ENCODE results near the gene ATP8A1.
"Not testable (repeated sequence)": the region's sequence is repeated elsewhere in the genome, so short reads cannot be mapped to it uniquely, and the experiment has no call there.

ATP8A1 gene

GRCh38 chr4:42492962-42493361 lies 163.9 kb downstream of the ATP8A1 start:
- no peaks in the 10 kb centered on the region for H3K9me3 ChIP-seq (ENCODE audit: severe bottlenecking)
- H3K36me3 ChIP-seq = no peaks in the 10 kb centered on the region
- no peak for TF ChIP-seq CTCF (IDR thresholded peaks at IDR 0.05; ENCODE audit: low read depth, low read length)
- no peak overlapping the region for H3K27ac ChIP-seq
- H3K4me3 ChIP-seq (ENCODE audit: low read depth, low read length) = no peak overlapping the region
- no peak for DNase-seq
- H3K27me3 ChIP-seq (ENCODE audit: insufficient read depth, low read depth, severe bottlenecking) = no peaks in the 10 kb centered on the region

GRCh38 chr4:42490015-42490414 lies 166.9 kb downstream of the ATP8A1 start:
- no peaks in the 10 kb centered on the region for H3K36me3 ChIP-seq
- no peak for TF ChIP-seq CTCF (IDR thresholded peaks at IDR 0.05; ENCODE audit: low read depth, low read length)
- DNase-seq = no peak
- no peaks in the 10 kb centered on the region for H3K9me3 ChIP-seq (ENCODE audit: severe bottlenecking)
- H3K27me3 ChIP-seq (ENCODE audit: insufficient read depth, low read depth, severe bottlenecking) = no peaks in the 10 kb centered on the region
- no peak overlapping the region for H3K4me3 ChIP-seq (ENCODE audit: low read depth, low read length)
- H3K27ac ChIP-seq = no peak overlapping the region

GRCh38 chr4:42489095-42489494 lies 167.8 kb downstream of the ATP8A1 start:
- no peak for DNase-seq
- H3K36me3 ChIP-seq = no peaks in the 10 kb centered on the region
- H3K27me3 ChIP-seq (ENCODE audit: insufficient read depth, low read depth, severe bottlenecking) = no peaks in the 10 kb centered on the region
- no peak overlapping the region for H3K27ac ChIP-seq
- no peaks in the 10 kb centered on the region for H3K9me3 ChIP-seq (ENCODE audit: severe bottlenecking)
- TF ChIP-seq CTCF (IDR thresholded peaks at IDR 0.05; ENCODE audit: low read depth, low read length) = no peak
- no peak overlapping the region for H3K4me3 ChIP-seq (ENCODE audit: low read depth, low read length)

- Histone ChIP-seq H3K27me3 (ENCODE audit: insufficient read depth, low read depth, severe bottlenecking) (no peaks in the 10 kb centered on the region), H3K9me3 (ENCODE audit: severe bottlenecking) (no peaks in the 10 kb centered on the region), H3K4me3 (ENCODE audit: low read depth, low read length) (no peak overlapping the region), H3K27ac (no peak overlapping the region), H3K36me3 (no peaks in the 10 kb centered on the region)
- TF ChIP-seq CTCF (IDR thresholded peaks at IDR 0.05; ENCODE audit: low read depth, low read length) = no peak
- DNase-seq = no peak
These were observed 168.4 kb downstream of the ATP8A1 start for GRCh38 chr4:42488554-42488953.

- Histone ChIP-seq H3K27me3 (ENCODE audit: insufficient read depth, low read depth, severe bottlenecking) (no peaks in the 10 kb centered on the region), H3K36me3 (no peaks in the 10 kb centered on the region), H3K9me3 (ENCODE audit: severe bottlenecking) (no peaks in the 10 kb centered on the region), H3K27ac (no peak overlapping the region), H3K4me3 (ENCODE audit: low read depth, low read length) (no peak overlapping the region)
- no peak for TF ChIP-seq CTCF (IDR thresholded peaks at IDR 0.05; ENCODE audit: low read depth, low read length)
- DNase-seq = no peak
These were observed 168.8 kb downstream of the ATP8A1 start for GRCh38 chr4:42488114-42488513.

GRCh38 chr4:42487230-42487629 lies 169.7 kb downstream of the ATP8A1 start:
- no peak for TF ChIP-seq CTCF (IDR thresholded peaks at IDR 0.05; ENCODE audit: low read depth, low read length)
- no peaks in the 10 kb centered on the region for H3K9me3 ChIP-seq (ENCODE audit: severe bottlenecking)
- no peak overlapping the region for H3K4me3 ChIP-seq (ENCODE audit: low read depth, low read length)
- no peaks in the 10 kb centered on the region for H3K36me3 ChIP-seq
- H3K27me3 ChIP-seq (ENCODE audit: insufficient read depth, low read depth, severe bottlenecking) = no peaks in the 10 kb centered on the region
- no peak overlapping the region for H3K27ac ChIP-seq
- DNase-seq = no peak

GRCh38 chr4:42486156-42486555 lies 170.7 kb downstream of the ATP8A1 start:
- not testable (repeated sequence) for H3K27me3 ChIP-seq (ENCODE audit: insufficient read depth, low read depth, severe bottlenecking); H3K27ac ChIP-seq; DNase-seq; H3K36me3 ChIP-seq; H3K9me3 ChIP-seq (ENCODE audit: severe bottlenecking); H3K4me3 ChIP-seq (ENCODE audit: low read depth, low read length)

Measured in WERI-Rb-1 (cell line).